DND-41 (cell line): ENCODE results near the gene SETD1A.

Experiments
- EZH2 ChIP-seq: IDR thresholded peaks from 3 replicates; pipeline ENCODE4 v1.6.1; 2012; ENCODE audit warnings: borderline replicate concordance, low read depth, mild to moderate bottlenecking, moderate library complexity, low read length, inconsistent platforms; ENCODE audit not compliant: severe bottlenecking
- TF ChIP-seq, protein P1 (sequence below): IDR thresholded peaks from 2 replicates; pipeline ENCODE4 v1.5.1; 2012; ENCODE audit warnings: borderline replicate concordance, low read length, moderate library complexity, mild to moderate bottlenecking; ENCODE audit not compliant: poor library complexity, severe bottlenecking; ENCODE audit errors: extremely low read depth

DNA sequence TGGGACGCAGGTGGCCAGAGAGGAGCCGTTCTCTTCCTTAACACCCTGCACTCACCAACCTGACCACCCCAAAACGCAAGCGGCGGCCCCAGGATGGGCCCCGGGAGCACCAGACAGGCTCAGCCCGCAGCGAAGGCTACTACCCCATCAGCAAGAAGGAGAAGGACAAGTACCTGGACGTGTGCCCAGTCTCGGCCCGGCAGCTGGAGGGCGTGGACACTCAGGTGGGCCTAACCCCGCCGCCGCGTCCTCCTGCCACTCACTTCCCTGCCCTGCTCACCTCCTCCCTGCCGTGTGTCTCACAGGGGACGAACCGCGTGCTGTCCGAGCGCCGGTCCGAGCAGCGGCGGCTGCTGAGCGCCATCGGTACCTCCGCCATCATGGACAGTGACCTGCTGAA lies 22.9 kb downstream of the SETD1A start:
- TF ChIP-seq, protein P1, sequence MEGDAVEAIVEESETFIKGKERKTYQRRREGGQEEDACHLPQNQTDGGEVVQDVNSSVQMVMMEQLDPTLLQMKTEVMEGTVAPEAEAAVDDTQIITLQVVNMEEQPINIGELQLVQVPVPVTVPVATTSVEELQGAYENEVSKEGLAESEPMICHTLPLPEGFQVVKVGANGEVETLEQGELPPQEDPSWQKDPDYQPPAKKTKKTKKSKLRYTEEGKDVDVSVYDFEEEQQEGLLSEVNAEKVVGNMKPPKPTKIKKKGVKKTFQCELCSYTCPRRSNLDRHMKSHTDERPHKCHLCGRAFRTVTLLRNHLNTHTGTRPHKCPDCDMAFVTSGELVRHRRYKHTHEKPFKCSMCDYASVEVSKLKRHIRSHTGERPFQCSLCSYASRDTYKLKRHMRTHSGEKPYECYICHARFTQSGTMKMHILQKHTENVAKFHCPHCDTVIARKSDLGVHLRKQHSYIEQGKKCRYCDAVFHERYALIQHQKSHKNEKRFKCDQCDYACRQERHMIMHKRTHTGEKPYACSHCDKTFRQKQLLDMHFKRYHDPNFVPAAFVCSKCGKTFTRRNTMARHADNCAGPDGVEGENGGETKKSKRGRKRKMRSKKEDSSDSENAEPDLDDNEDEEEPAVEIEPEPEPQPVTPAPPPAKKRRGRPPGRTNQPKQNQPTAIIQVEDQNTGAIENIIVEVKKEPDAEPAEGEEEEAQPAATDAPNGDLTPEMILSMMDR = no peak
- TF ChIP-seq EZH2 = no peak
